Caco-2 (cell line): ENCODE results near the gene ZKSCAN1. TPM values are rescaled to one million over a fixed set of nuclear protein-coding genes. Genes with fewer than 3 reads are reported as not detected.

Experiments used
- BruUV-seq: library from RNA; stranded (reverse); fragments of 400-500 nt; replicated peaks from 2 replicates; lab custom pipeline; 2021; lab: Mats Ljungman, UMichigan
- CTCF ChIA-PET: fragments of 300-600 bp; sonication (Branson Sonifier 250); formaldehyde crosslinking; loops from one replicate; lab custom pipeline; 2022; ENCODE audit warnings: antibody characterized with exemption; lab: Charles Lee
- POLR2A ChIA-PET: fragments of 300-600 bp; sonication (Branson Sonifier 250); formaldehyde crosslinking; loops from one replicate; lab custom pipeline; 2022; ENCODE audit warnings: antibody characterized with exemption; lab: Charles Lee
- DNase-seq, 2 experiments: peaks; one replicate each; pipeline versions ENCODE4 v3.0.0 to v3.0.0-alpha.2; 2020 to 2022
- H3K27me3 ChIP-seq: replicated peaks from 2 replicates; pipeline ENCODE4 v1.6.0; 2011; ENCODE audit warnings: low read length; ENCODE audit not compliant: control insufficient read depth, insufficient read depth
- H3K36me3 ChIP-seq: 2 replicates; pipeline ENCODE4 v1.5.1; 2011; ENCODE audit warnings: low read length; ENCODE audit not compliant: control insufficient read depth, insufficient read depth
- H3K4me1 ChIP-seq: fragments of 250-450 bp; sonication (Bioruptor Pico); 2 replicates; pipeline ENCODE4 v1.5.1; 2020; ENCODE audit warnings: mild to moderate bottlenecking
- H3K4me3 ChIP-seq: 2 replicates; pipeline ENCODE4 v1.5.1; 2011; ENCODE audit warnings: low read depth, mild to moderate bottlenecking, control low read depth, low read length
- H3K9me3 ChIP-seq: fragments of 250-450 bp; sonication (Bioruptor Pico); 2 replicates; pipeline ENCODE4 v1.5.1; 2020; ENCODE audit warnings: mild to moderate bottlenecking, moderate library complexity
- H3K27ac Mint-ChIP-seq: one replicate; pipeline ENCODE4 v1.8.0; 2022; ENCODE audit warnings: mixed read lengths; ENCODE audit not compliant: unreplicated experiment
- H3K27me3 Mint-ChIP-seq: one replicate; pipeline ENCODE4 v1.8.0; 2022; ENCODE audit warnings: mixed read lengths; ENCODE audit not compliant: insufficient read depth, unreplicated experiment
- H3K36me3 Mint-ChIP-seq: one replicate; pipeline ENCODE4 v1.8.0; 2022; ENCODE audit warnings: mild to moderate bottlenecking, mixed read lengths; ENCODE audit not compliant: insufficient read depth, unreplicated experiment
- H3K4me1 Mint-ChIP-seq: one replicate; pipeline ENCODE4 v1.8.0; 2022; ENCODE audit warnings: low read depth, mixed read lengths; ENCODE audit not compliant: unreplicated experiment
- H3K4me3 Mint-ChIP-seq: one replicate; pipeline ENCODE4 v1.8.0; 2022; ENCODE audit warnings: mild to moderate bottlenecking, moderate library complexity, mixed read lengths; ENCODE audit not compliant: unreplicated experiment
- H3K9me3 Mint-ChIP-seq: one replicate; pipeline ENCODE4 v1.8.0; 2022; ENCODE audit warnings: mixed read lengths; ENCODE audit not compliant: unreplicated experiment
- CTCF ChIP-seq, 2 experiments: fragments of 200-600 bp in 1 of 2; IDR thresholded peaks; 1 replicate in 1 of 2; 2 replicates in 1 of 2; pipeline versions ENCODE4 v1.5.1 to v1.8.0; 2011 to 2022; ENCODE audit warnings: antibody characterized with exemption in 1 of 2, control low read depth in 1 of 2, inconsistent platforms in 1 of 2, low read depth in 1 of 2, low read length in 1 of 2, mild to moderate bottlenecking in 1 of 2, moderate library complexity in 1 of 2; ENCODE audit not compliant: insufficient read depth in 1 of 2, severe bottlenecking in 1 of 2, unreplicated experiment in 1 of 2
- intact Hi-C: fragments of 100-400 bp; cut with micrococcal nuclease; formaldehyde crosslinking; loops from one replicate; pipeline ENCODE4 v1.10.0; 2022; ENCODE audit not compliant: unreplicated experiment
- total RNA-seq: library from RNA; stranded (reverse); gene quantifications from 2 replicates; pipeline ENCODE4 v1.2.3, GENCODE V29; 2022

ZKSCAN1 gene
- total RNA-seq, 1 experiment from 2014 or later = 44.8 TPM

GRCh38 chr7:100017300-100017699, 1.9 kb downstream of the ZKSCAN1 start:
- Mint-ChIP-seq H3K9me3 (no peaks in the 10 kb centered on the region), H3K27me3 (no peaks in the 10 kb centered on the region), H3K4me1 (peaks cover 14% of the 10 kb centered on the region), H3K36me3 (peaks cover 52% of the 10 kb centered on the region), H3K27ac (no peak overlapping the region), H3K4me3 (peak overlapping the region; percentile 91)
- no peaks in the 10 kb centered on the region for H3K36me3 ChIP-seq
- intact Hi-C loops = no loop called here
- no peaks in the 10 kb centered on the region for H3K27me3 ChIP-seq
- BruUV-seq = no TSS peak
- no peak overlapping the region for H3K4me3 ChIP-seq
- peaks cover 18% of the 10 kb centered on the region for H3K4me1 ChIP-seq
- ChIA-PET POLR2A (interaction anchor here (1.9 kb wide), 1 partner anchor 14 kb away, joined by 11 read pairs; no protein-coding TSS in a partner anchor), CTCF (no interaction called here)
- no peak for DNase-seq
- H3K9me3 ChIP-seq = no peaks in the 10 kb centered on the region
- TF ChIP-seq CTCF (IDR thresholded peaks at IDR 0.05; ENCODE audit: insufficient read depth in 1 of 2, low read depth in 1 of 2, low read length in 1 of 2, severe bottlenecking in 1 of 2, unreplicated experiment in 1 of 2) = no peak

- Mint-ChIP-seq H3K36me3 (peaks cover 58% of the 10 kb centered on the region), H3K4me1 (peaks cover 14% of the 10 kb centered on the region), H3K27me3 (no peaks in the 10 kb centered on the region), H3K9me3 (no peaks in the 10 kb centered on the region), H3K27ac (no peak overlapping the region), H3K4me3 (no peak overlapping the region)
- BruUV-seq = no TSS peak
- peaks cover 18% of the 10 kb centered on the region for H3K4me1 ChIP-seq
- POLR2A ChIA-PET = interaction anchor here (0.6 to 1.9 kb wide), 2 partner anchors 15 to 566 kb away, joined by 5 to 11 read pairs; no protein-coding TSS in a partner anchor
- no peaks in the 10 kb centered on the region for H3K27me3 ChIP-seq
- H3K36me3 ChIP-seq = no peaks in the 10 kb centered on the region
- TF ChIP-seq CTCF (IDR thresholded peaks at IDR 0.05; ENCODE audit: insufficient read depth in 1 of 2, low read depth in 1 of 2, low read length in 1 of 2, severe bottlenecking in 1 of 2, unreplicated experiment in 1 of 2) = no peak
- H3K4me3 ChIP-seq = no peak overlapping the region
- intact Hi-C loops = no loop called here
- no peak for DNase-seq
- CTCF ChIA-PET = no interaction called here
- no peaks in the 10 kb centered on the region for H3K9me3 ChIP-seq
Measured at GRCh38 chr7:100017875-100018274, 2.5 kb downstream of the ZKSCAN1 start.

- no TSS peak for BruUV-seq
- Mint-ChIP-seq H3K4me1 (peaks cover 20% of the 10 kb centered on the region), H3K27me3 (no peaks in the 10 kb centered on the region), H3K27ac (peak overlapping the region; percentile 4), H3K4me3 (no peak overlapping the region), H3K36me3 (peaks cover 76% of the 10 kb centered on the region), H3K9me3 (no peaks in the 10 kb centered on the region)
- CTCF ChIA-PET = no interaction called here
- Histone ChIP-seq H3K4me1 (peaks cover 18% of the 10 kb centered on the region), H3K27me3 (no peaks in the 10 kb centered on the region), H3K4me3 (no peak overlapping the region), H3K9me3 (no peaks in the 10 kb centered on the region), H3K36me3 (peaks cover 2% of the 10 kb centered on the region; the same call in 1 of the 2 replicates)
- no peak for TF ChIP-seq CTCF (IDR thresholded peaks at IDR 0.05; ENCODE audit: insufficient read depth in 1 of 2, low read depth in 1 of 2, low read length in 1 of 2, severe bottlenecking in 1 of 2, unreplicated experiment in 1 of 2)
- DNase-seq = no peak
- POLR2A ChIA-PET = interaction anchor here (1.4 kb wide), 1 partner anchor 9 kb away, joined by 4 read pairs; no protein-coding TSS in a partner anchor
- intact Hi-C loops = no loop called here
Measured at GRCh38 chr7:100019908-100020307, 4.5 kb downstream of the ZKSCAN1 start.
